ENCODE data around the gene C2CD2L. TPM values are rescaled to one million over a fixed set of nuclear protein-coding genes. Genes with fewer than 3 reads are reported as not detected.
A peak's percentile ranks its signal among the peaks of the same experiment; 100 is the strongest.

Gene C2CD2L
- total and polyA plus RNA-seq, 2 donors (not counting 1 experiment from before 2014, with no cell fraction given) = 3.0 TPM

DNA sequence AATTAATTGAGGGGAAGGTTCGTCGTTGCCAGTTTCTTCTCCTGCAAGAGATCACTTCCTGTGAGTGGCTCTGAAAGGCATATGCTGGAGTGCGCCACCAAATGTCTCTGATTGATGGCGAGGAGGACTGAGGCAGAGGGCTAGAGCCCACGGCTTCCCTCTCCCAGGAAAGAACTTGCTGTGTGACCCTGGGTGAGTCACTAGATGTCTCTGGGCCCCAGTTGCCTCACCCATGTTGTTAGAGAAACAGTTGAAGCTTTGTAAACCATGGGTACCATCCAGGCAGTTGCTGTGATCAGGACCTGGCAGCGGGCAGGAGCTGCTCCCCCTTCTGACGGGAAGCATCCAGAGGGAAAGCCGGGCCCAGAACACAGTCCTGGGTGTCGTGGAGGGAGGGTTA is 44.9 kb downstream of the C2CD2L start:
- Histone ChIP-seq H3K4me3 (replicated peaks in 1 of 4; ENCODE audit: control extremely low read depth in 1 of 4, insufficient read depth in 1 of 4, low read depth in 3 of 4, low read length in 4 of 4) (no peak overlapping the region), H3K9me3 (ENCODE audit: control insufficient read depth, insufficient read depth, low read depth, low read length) (no peaks in the 10 kb centered on the region), H3K9ac (ENCODE audit: insufficient read depth, low read length) (no peak overlapping the region), H3K79me2 (ENCODE audit: control insufficient read depth, insufficient read depth, low read length) (no peaks in the 10 kb centered on the region), H2AFZ (ENCODE audit: low read length) (no peak overlapping the region), H3K27ac (ENCODE audit: insufficient read depth, low read length) (no peak overlapping the region), H3K4me1 (ENCODE audit: control insufficient read depth, extremely low read depth, insufficient read depth, low read length) (no peaks in the 10 kb centered on the region), H3K4me2 (ENCODE audit: extremely low read depth, insufficient read depth, low read length) (no peak overlapping the region), H3K36me3 (ENCODE audit: control insufficient read depth, insufficient read depth, low read length) (no peaks in the 10 kb centered on the region), H4K20me1 (ENCODE audit: control insufficient read depth, extremely low read depth, insufficient read depth, low read length) (no peaks in the 10 kb centered on the region), H3K27me3 (ENCODE audit: control insufficient read depth, insufficient read depth, low read length) (peaks cover 29% of the 10 kb centered on the region)
- TF ChIP-seq, protein P1, sequence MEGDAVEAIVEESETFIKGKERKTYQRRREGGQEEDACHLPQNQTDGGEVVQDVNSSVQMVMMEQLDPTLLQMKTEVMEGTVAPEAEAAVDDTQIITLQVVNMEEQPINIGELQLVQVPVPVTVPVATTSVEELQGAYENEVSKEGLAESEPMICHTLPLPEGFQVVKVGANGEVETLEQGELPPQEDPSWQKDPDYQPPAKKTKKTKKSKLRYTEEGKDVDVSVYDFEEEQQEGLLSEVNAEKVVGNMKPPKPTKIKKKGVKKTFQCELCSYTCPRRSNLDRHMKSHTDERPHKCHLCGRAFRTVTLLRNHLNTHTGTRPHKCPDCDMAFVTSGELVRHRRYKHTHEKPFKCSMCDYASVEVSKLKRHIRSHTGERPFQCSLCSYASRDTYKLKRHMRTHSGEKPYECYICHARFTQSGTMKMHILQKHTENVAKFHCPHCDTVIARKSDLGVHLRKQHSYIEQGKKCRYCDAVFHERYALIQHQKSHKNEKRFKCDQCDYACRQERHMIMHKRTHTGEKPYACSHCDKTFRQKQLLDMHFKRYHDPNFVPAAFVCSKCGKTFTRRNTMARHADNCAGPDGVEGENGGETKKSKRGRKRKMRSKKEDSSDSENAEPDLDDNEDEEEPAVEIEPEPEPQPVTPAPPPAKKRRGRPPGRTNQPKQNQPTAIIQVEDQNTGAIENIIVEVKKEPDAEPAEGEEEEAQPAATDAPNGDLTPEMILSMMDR (conservative IDR thresholded peaks at IDR 0.05 in 1 of 2, IDR thresholded peaks at IDR 0.05 in 1 of 2; ENCODE audit: low read depth in 1 of 2, low read length in 2 of 2) = no peak
- no peak for DNase-seq (ENCODE audit: low read depth in 2 of 2)

DNA sequence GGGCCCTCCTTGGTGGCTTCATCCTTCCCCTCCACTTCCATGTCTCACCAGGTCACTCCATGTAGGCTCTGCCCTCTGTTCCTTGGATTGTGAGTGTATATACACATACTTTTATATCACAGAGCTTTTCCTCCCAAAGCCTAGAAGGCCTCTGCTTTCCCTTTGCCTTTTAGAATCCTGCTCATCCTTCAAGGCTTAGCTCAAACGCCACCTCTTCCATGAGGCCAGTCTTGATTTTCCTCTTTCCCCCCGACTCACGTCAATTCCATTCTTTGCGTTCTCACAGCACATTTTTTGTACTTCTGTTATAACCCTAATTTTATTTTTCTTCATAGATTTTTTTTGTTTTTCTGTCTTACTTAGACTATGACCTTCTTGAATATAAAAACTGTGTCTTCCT is 45.5 kb downstream of the C2CD2L start:
- H2AFZ ChIP-seq (ENCODE audit: low read length) = no peak overlapping the region
- H3K4me1 ChIP-seq (ENCODE audit: control insufficient read depth, extremely low read depth, insufficient read depth, low read length) = no peaks in the 10 kb centered on the region
- no peak overlapping the region for H3K9ac ChIP-seq (ENCODE audit: insufficient read depth, low read length)
- no peaks in the 10 kb centered on the region for H3K36me3 ChIP-seq (ENCODE audit: control insufficient read depth, insufficient read depth, low read length)
- H4K20me1 ChIP-seq (ENCODE audit: control insufficient read depth, extremely low read depth, insufficient read depth, low read length) = no peaks in the 10 kb centered on the region
- H3K9me3 ChIP-seq (ENCODE audit: control insufficient read depth, insufficient read depth, low read depth, low read length) = no peaks in the 10 kb centered on the region
- TF ChIP-seq, protein P1 (conservative IDR thresholded peaks at IDR 0.05 in 1 of 2, IDR thresholded peaks at IDR 0.05 in 1 of 2; ENCODE audit: low read depth in 1 of 2, low read length in 2 of 2) = no peak
- no peak for TF ChIP-seq EZH2 (IDR thresholded peaks at IDR 0.05; ENCODE audit: low read length, missing control alignments)
- no peak overlapping the region for H3K4me2 ChIP-seq (ENCODE audit: extremely low read depth, insufficient read depth, low read length)
- H3K79me2 ChIP-seq (ENCODE audit: control insufficient read depth, insufficient read depth, low read length) = no peaks in the 10 kb centered on the region
- H3K27me3 ChIP-seq (ENCODE audit: control insufficient read depth, insufficient read depth, low read length) = peaks cover 26% of the 10 kb centered on the region
- H3K4me3 ChIP-seq (replicated peaks in 1 of 4; ENCODE audit: control extremely low read depth in 1 of 4, insufficient read depth in 1 of 4, low read depth in 3 of 4, low read length in 4 of 4) = no peak overlapping the region
- no peak for DNase-seq (ENCODE audit: low read depth in 2 of 2)
- no peak overlapping the region for H3K27ac ChIP-seq (ENCODE audit: insufficient read depth, low read length)

GRCh38 chr11:119153049-119153818 is 46.1 kb downstream of the C2CD2L start:
- Histone ChIP-seq H3K4me1 (ENCODE audit: control insufficient read depth, extremely low read depth, insufficient read depth, low read length) (no peaks in the 10 kb centered on the region), H3K79me2 (ENCODE audit: control insufficient read depth, insufficient read depth, low read length) (no peaks in the 10 kb centered on the region), H3K4me3 (replicated peaks in 1 of 4; ENCODE audit: control extremely low read depth in 1 of 4, insufficient read depth in 1 of 4, low read depth in 3 of 4, low read length in 4 of 4) (no peak overlapping the region), H3K4me2 (ENCODE audit: extremely low read depth, insufficient read depth, low read length) (no peak overlapping the region), H3K9ac (ENCODE audit: insufficient read depth, low read length) (no peak overlapping the region), H3K36me3 (ENCODE audit: control insufficient read depth, insufficient read depth, low read length) (no peaks in the 10 kb centered on the region), H3K27me3 (ENCODE audit: control insufficient read depth, insufficient read depth, low read length) (peaks cover 21% of the 10 kb centered on the region), H2AFZ (ENCODE audit: low read length) (no peak overlapping the region), H4K20me1 (ENCODE audit: control insufficient read depth, extremely low read depth, insufficient read depth, low read length) (no peaks in the 10 kb centered on the region), H3K9me3 (ENCODE audit: control insufficient read depth, insufficient read depth, low read depth, low read length) (no peaks in the 10 kb centered on the region), H3K27ac (ENCODE audit: insufficient read depth, low read length) (no peak overlapping the region)
- no peak for TF ChIP-seq EZH2 (IDR thresholded peaks at IDR 0.05; ENCODE audit: low read length, missing control alignments)
- TF ChIP-seq, protein P1 (conservative IDR thresholded peaks at IDR 0.05 in 1 of 2, IDR thresholded peaks at IDR 0.05 in 1 of 2; ENCODE audit: low read depth in 1 of 2, low read length in 2 of 2) = peak in 1 of 2 donors; percentile 14
- DNase-seq (ENCODE audit: low read depth in 2 of 2) = no peak

Data from fibroblast of lung (primary cell).